Osteoblast (primary cell): ENCODE results near the gene PARN. TPM values are rescaled to one million over a fixed set of nuclear protein-coding genes. Genes with fewer than 3 reads are reported as not detected.
"Not testable (repeated sequence)": the region's sequence is repeated elsewhere in the genome, so short reads cannot be mapped to it uniquely, and the experiment has no call there.

Experiments
- DNase-seq: peaks from one replicate; pipeline ENCODE4 v3.0.0; 2011; ENCODE audit warnings: low spot score, mixed read lengths; ENCODE audit not compliant: insufficient read length; ENCODE audit errors: missing footprints
- H2AFZ ChIP-seq: 2 replicates; pipeline ENCODE4 v1.6.0; 2011; ENCODE audit warnings: mild to moderate bottlenecking, low read length
- H3K27ac ChIP-seq: 2 replicates; pipeline ENCODE4 v1.5.1; 2011; ENCODE audit warnings: mild to moderate bottlenecking, low read depth, low read length, moderate library complexity
- H3K27me3 ChIP-seq: 2 replicates; pipeline ENCODE4 v1.6.0; 2012; ENCODE audit warnings: mild to moderate bottlenecking, control low read depth, inconsistent platforms, low read length, moderate library complexity; ENCODE audit not compliant: insufficient read depth
- H3K36me3 ChIP-seq: 2 replicates; pipeline ENCODE4 v1.5.1; 2011; ENCODE audit warnings: mild to moderate bottlenecking, low read length, control low read depth, moderate library complexity; ENCODE audit not compliant: insufficient read depth
- H3K4me1 ChIP-seq: 2 replicates; pipeline ENCODE4 v1.5.1; 2011; ENCODE audit warnings: mild to moderate bottlenecking, low read length, control low read depth, moderate library complexity; ENCODE audit not compliant: insufficient read depth
- H3K4me2 ChIP-seq: 2 replicates; pipeline ENCODE4 v1.6.0; 2011; ENCODE audit warnings: mild to moderate bottlenecking, low read length; ENCODE audit not compliant: insufficient read depth
- H3K4me3 ChIP-seq: fragments of 200-600 bp; sonication (generic); 3 replicates; pipeline ENCODE4 v1.5.1; 2012; ENCODE audit warnings: mild to moderate bottlenecking, low read length, inconsistent platforms; ENCODE audit not compliant: insufficient read depth
- H3K79me2 ChIP-seq: 2 replicates; pipeline ENCODE4 v1.6.0; 2012; ENCODE audit warnings: mild to moderate bottlenecking, low read length, control low read depth, inconsistent platforms; ENCODE audit not compliant: insufficient read depth
- H3K9me3 ChIP-seq: 2 replicates; pipeline ENCODE4 v1.5.1; 2011; ENCODE audit warnings: low read depth, low read length, control low read depth
- H4K20me1 ChIP-seq: 2 replicates; pipeline ENCODE4 v1.6.0; 2012; ENCODE audit warnings: mild to moderate bottlenecking, low read length, control low read depth; ENCODE audit not compliant: insufficient read depth
- total RNA-seq: library from RNA; depleted of rRNA; stranded (reverse); fragments of >200 nt; gene quantifications from 2 replicates; pipeline ENCODE4 v1.2.3, GENCODE V29; 2012
- TF ChIP-seq, protein P1 (sequence below): IDR thresholded peaks from 2 replicates; pipeline ENCODE4 v1.5.1; 2011; ENCODE audit warnings: mild to moderate bottlenecking, low read depth, low read length, moderate library complexity; ENCODE audit errors: extremely low read depth

Gene PARN
- total RNA-seq, 1 donor, result 40.9 TPM

DNA sequence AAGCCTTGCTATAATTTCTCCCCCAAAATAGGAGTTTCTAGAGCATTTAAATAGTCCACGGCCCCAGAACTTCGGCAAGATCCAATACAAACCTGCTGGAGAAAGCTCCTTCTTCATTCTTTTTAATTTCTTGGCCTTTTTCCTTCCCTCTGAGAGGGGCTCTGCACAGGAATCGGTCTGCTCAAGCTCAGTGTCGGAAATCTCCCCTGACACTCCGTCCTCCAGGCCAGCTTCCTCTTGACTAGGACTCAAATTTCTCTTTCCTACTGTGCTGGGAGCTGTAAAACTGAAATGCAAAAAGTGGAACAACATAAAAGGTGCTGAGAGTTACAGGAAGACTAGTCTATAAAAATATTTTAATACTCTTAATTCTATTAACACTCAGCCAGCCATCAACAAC is 183.3 kb downstream of the PARN start:
- H3K79me2 ChIP-seq, result no peaks in the 10 kb centered on the region
- DNase-seq, result no peak
- H3K4me3 ChIP-seq, result no peak overlapping the region
- H3K4me2 ChIP-seq, result no peak overlapping the region
- H3K4me1 ChIP-seq, result peaks cover 5% of the 10 kb centered on the region
- no peak overlapping the region for H2AFZ ChIP-seq
- no peaks in the 10 kb centered on the region for H3K36me3 ChIP-seq
- H3K9me3 ChIP-seq, result no peaks in the 10 kb centered on the region
- TF ChIP-seq, protein P1, sequence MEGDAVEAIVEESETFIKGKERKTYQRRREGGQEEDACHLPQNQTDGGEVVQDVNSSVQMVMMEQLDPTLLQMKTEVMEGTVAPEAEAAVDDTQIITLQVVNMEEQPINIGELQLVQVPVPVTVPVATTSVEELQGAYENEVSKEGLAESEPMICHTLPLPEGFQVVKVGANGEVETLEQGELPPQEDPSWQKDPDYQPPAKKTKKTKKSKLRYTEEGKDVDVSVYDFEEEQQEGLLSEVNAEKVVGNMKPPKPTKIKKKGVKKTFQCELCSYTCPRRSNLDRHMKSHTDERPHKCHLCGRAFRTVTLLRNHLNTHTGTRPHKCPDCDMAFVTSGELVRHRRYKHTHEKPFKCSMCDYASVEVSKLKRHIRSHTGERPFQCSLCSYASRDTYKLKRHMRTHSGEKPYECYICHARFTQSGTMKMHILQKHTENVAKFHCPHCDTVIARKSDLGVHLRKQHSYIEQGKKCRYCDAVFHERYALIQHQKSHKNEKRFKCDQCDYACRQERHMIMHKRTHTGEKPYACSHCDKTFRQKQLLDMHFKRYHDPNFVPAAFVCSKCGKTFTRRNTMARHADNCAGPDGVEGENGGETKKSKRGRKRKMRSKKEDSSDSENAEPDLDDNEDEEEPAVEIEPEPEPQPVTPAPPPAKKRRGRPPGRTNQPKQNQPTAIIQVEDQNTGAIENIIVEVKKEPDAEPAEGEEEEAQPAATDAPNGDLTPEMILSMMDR, result no peak
- H3K27me3 ChIP-seq, result no peaks in the 10 kb centered on the region
- no peaks in the 10 kb centered on the region for H4K20me1 ChIP-seq
- H3K27ac ChIP-seq, result no peak overlapping the region

DNA sequence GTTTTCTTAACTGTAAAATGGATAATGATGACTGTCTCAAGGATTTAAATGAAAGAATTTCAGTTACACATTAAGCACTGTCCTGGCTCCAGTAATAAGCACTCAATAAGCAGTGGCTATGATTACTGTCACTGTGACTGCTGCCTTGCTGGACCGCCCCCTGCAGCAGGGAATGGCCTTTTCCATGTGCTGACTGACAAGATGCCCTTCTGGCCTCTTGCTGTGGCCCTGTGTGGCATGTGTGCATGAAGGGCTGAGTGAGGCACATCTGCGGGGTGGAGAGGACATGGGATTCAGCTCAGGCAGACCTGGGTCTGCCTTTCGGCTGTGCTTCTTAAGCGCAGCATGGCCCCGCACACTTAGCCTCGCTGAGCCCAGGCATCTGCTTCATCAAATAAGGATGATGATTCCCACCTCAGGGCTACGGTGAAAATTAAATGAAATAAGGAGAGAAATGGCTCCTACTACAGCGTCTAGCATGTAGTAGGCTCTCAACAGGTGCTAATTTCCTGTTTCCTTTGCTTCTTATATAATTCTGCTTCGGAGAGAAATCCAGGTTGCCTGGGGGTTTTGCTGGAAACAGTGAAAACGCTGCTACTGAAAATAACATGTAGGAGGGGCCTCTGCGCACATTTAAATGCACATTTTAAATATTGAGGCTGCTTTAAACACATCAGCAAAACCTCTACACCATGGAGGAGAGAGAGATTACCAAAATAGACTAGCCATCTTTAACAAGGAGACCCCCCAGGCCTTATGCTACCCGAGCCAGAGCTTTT is 183.9 kb downstream of the PARN start:
- H3K79me2 ChIP-seq, result no peaks in the 10 kb centered on the region
- H3K36me3 ChIP-seq, result no peaks in the 10 kb centered on the region
- no peak overlapping the region for H3K4me3 ChIP-seq
- H3K27ac ChIP-seq, result no peak overlapping the region
- H3K9me3 ChIP-seq, result no peaks in the 10 kb centered on the region
- H3K4me1 ChIP-seq, result peaks cover 5% of the 10 kb centered on the region
- H3K4me2 ChIP-seq, result no peak overlapping the region
- no peak for DNase-seq
- no peak overlapping the region for H2AFZ ChIP-seq
- TF ChIP-seq, protein P1, result no peak
- no peaks in the 10 kb centered on the region for H3K27me3 ChIP-seq
- H4K20me1 ChIP-seq, result no peaks in the 10 kb centered on the region

DNA sequence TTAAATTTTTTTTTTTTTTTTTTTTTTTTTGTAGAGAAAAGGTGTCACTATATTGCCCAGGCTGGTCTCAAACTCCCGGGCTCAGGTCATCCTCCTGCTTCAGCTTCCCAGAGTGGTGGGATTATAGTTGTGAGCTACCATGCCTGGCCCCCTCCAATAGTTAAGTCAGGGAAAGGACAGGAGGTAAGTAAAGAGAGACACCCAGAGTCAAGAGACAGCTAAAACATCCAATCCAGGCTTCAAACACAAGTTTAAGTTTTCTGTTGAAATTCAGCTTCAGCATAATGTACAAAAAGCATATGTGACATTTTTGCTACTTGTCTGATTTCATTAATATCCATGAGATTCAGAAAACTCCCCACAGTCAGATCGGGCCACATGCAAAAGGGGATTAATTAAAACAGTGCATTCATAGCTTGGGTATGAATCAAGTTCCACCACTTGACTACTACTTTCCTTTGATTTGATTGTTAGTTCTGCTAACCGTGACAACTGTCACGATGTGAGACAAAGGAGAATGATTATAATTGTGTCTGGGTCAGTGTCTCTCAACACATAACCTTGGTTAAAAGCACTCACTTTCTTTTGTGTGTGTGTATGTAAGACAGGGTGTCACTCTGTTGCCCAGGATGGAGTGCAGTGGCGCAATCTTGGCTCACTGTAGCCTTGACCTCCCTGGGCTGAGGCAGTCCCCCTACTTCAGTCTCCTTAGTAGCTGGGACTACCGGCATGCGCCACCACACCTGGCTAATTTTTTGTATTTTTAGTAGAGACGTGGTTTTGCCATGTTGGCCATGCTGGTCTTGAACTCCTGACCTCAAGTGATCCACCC is 184.9 kb downstream of the PARN start:
- Histone ChIP-seq H4K20me1 (no peaks in the 10 kb centered on the region), H3K36me3 (no peaks in the 10 kb centered on the region), H3K27ac (no peak overlapping the region), H2AFZ (no peak overlapping the region), H3K9me3 (no peaks in the 10 kb centered on the region), H3K4me1 (peaks cover 5% of the 10 kb centered on the region), H3K79me2 (no peaks in the 10 kb centered on the region), H3K4me2 (no peak overlapping the region), H3K4me3 (no peak overlapping the region), H3K27me3 (no peaks in the 10 kb centered on the region)
- DNase-seq, result no peak
- TF ChIP-seq, protein P1, result no peak

DNA sequence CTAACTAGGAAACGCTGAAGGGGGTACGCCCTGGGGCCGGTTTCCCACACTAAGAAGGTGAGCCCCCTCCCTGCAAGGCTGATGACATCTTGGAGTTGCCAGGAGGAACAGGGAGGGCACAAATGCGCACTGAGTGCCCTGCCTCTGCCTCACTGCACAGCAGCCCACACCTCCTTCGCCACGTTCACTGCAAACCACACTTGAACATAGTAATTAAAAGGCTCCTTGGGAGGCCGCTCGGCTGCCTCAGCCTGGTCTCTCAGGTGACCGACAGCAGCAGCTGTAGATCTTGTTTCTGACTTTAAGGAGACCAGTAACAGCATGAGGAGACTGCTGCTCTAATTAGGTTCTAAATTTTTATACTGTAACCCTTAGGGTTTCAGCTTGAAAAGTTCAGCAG is 188.5 kb downstream of the PARN start:
- H3K27me3 ChIP-seq, result not testable (repeated sequence)

More for the DNA sequence above, 188.5 kb downstream of the PARN start:
- H3K79me2 ChIP-seq, H3K27ac ChIP-seq, H2AFZ ChIP-seq, H4K20me1 ChIP-seq, H3K36me3 ChIP-seq, H3K4me2 ChIP-seq, DNase-seq, H3K4me1 ChIP-seq, H3K4me3 ChIP-seq, H3K9me3 ChIP-seq: not testable (repeated sequence)
